ENCODE results near the gene COG3. TPM values are rescaled to one million over a fixed set of nuclear protein-coding genes. Genes with fewer than 3 reads are reported as not detected.

The COG3 gene
- total and polyA plus RNA-seq, 2 donors (not counting 1 experiment from before 2014, with no cell fraction given), result 24.0 to 37.5 TPM

GRCh38 chr13:45451282-45451681, 13.5 kb upstream of the COG3 start:
- H3K9me3 ChIP-seq (ENCODE audit: control insufficient read depth, insufficient read depth, low read depth, low read length), result no peaks in the 10 kb centered on the region
- DNase-seq (ENCODE audit: low read depth in 2 of 2), result no peak

GRCh38 chr13:45454204-45454603, 10.5 kb upstream of the COG3 start:
- no peak overlapping the region for H3K27ac ChIP-seq (ENCODE audit: insufficient read depth, low read length)
- no peak overlapping the region for H2AFZ ChIP-seq (ENCODE audit: low read length)
- no peaks in the 10 kb centered on the region for H3K27me3 ChIP-seq (ENCODE audit: control insufficient read depth, insufficient read depth, low read length)
- no peaks in the 10 kb centered on the region for H3K79me2 ChIP-seq (ENCODE audit: control insufficient read depth, insufficient read depth, low read length)
- no peak for DNase-seq (ENCODE audit: low read depth in 2 of 2)
- H4K20me1 ChIP-seq (ENCODE audit: control insufficient read depth, extremely low read depth, insufficient read depth, low read length), result no peaks in the 10 kb centered on the region
- H3K9me3 ChIP-seq (ENCODE audit: control insufficient read depth, insufficient read depth, low read depth, low read length), result no peaks in the 10 kb centered on the region
- no peak overlapping the region for H3K9ac ChIP-seq (ENCODE audit: insufficient read depth, low read length)
- TF ChIP-seq CTCF (conservative IDR thresholded peaks at IDR 0.05 in 1 of 2, IDR thresholded peaks at IDR 0.05 in 1 of 2; ENCODE audit: low read depth in 1 of 2, low read length in 2 of 2), result no peak
- TF ChIP-seq EZH2 (IDR thresholded peaks at IDR 0.05; ENCODE audit: low read length, missing control alignments), result no peak
- H3K4me3 ChIP-seq (replicated peaks in 1 of 4; ENCODE audit: control extremely low read depth in 1 of 4, insufficient read depth in 1 of 4, low read depth in 3 of 4, low read length in 4 of 4), result no peak overlapping the region
- no peaks in the 10 kb centered on the region for H3K36me3 ChIP-seq (ENCODE audit: control insufficient read depth, insufficient read depth, low read length)
- H3K4me1 ChIP-seq (ENCODE audit: control insufficient read depth, extremely low read depth, insufficient read depth, low read length), result no peaks in the 10 kb centered on the region
- H3K4me2 ChIP-seq (ENCODE audit: extremely low read depth, insufficient read depth, low read length), result no peak overlapping the region

More at GRCh38 chr13:45451282-45451681, 13.5 kb upstream of the COG3 start:
- TF ChIP-seq CTCF (conservative IDR thresholded peaks at IDR 0.05 in 1 of 2, IDR thresholded peaks at IDR 0.05 in 1 of 2; ENCODE audit: low read depth in 1 of 2, low read length in 2 of 2), result no peak
- TF ChIP-seq EZH2 (IDR thresholded peaks at IDR 0.05; ENCODE audit: low read length, missing control alignments), result no peak
- H3K27me3 ChIP-seq (ENCODE audit: control insufficient read depth, insufficient read depth, low read length), result peaks cover 4% of the 10 kb centered on the region
- no peak overlapping the region for H3K9ac ChIP-seq (ENCODE audit: insufficient read depth, low read length)
- no peak overlapping the region for H3K27ac ChIP-seq (ENCODE audit: insufficient read depth, low read length)
- no peaks in the 10 kb centered on the region for H3K36me3 ChIP-seq (ENCODE audit: control insufficient read depth, insufficient read depth, low read length)
- no peaks in the 10 kb centered on the region for H3K4me1 ChIP-seq (ENCODE audit: control insufficient read depth, extremely low read depth, insufficient read depth, low read length)
- no peaks in the 10 kb centered on the region for H4K20me1 ChIP-seq (ENCODE audit: control insufficient read depth, extremely low read depth, insufficient read depth, low read length)
- no peak overlapping the region for H3K4me2 ChIP-seq (ENCODE audit: extremely low read depth, insufficient read depth, low read length)
- H2AFZ ChIP-seq (ENCODE audit: low read length), result no peak overlapping the region
- H3K79me2 ChIP-seq (ENCODE audit: control insufficient read depth, insufficient read depth, low read length), result no peaks in the 10 kb centered on the region
- H3K4me3 ChIP-seq (replicated peaks in 1 of 4; ENCODE audit: control extremely low read depth in 1 of 4, insufficient read depth in 1 of 4, low read depth in 3 of 4, low read length in 4 of 4), result no peak overlapping the region

GRCh38 chr13:45456196-45456972, 8.4 kb upstream of the COG3 start:
- H3K4me3 ChIP-seq (replicated peaks in 1 of 4; ENCODE audit: control extremely low read depth in 1 of 4, insufficient read depth in 1 of 4, low read depth in 3 of 4, low read length in 4 of 4), result no peak overlapping the region
- H3K27me3 ChIP-seq (ENCODE audit: control insufficient read depth, insufficient read depth, low read length), result no peaks in the 10 kb centered on the region
- no peaks in the 10 kb centered on the region for H4K20me1 ChIP-seq (ENCODE audit: control insufficient read depth, extremely low read depth, insufficient read depth, low read length)
- H3K4me2 ChIP-seq (ENCODE audit: extremely low read depth, insufficient read depth, low read length), result no peak overlapping the region
- H3K9me3 ChIP-seq (ENCODE audit: control insufficient read depth, insufficient read depth, low read depth, low read length), result no peaks in the 10 kb centered on the region
- H2AFZ ChIP-seq (ENCODE audit: low read length), result peak overlapping the region; percentile 28
- no peak for TF ChIP-seq EZH2 (IDR thresholded peaks at IDR 0.05; ENCODE audit: low read length, missing control alignments)
- TF ChIP-seq CTCF (conservative IDR thresholded peaks at IDR 0.05 in 1 of 2, IDR thresholded peaks at IDR 0.05 in 1 of 2; ENCODE audit: low read depth in 1 of 2, low read length in 2 of 2), result no peak
- H3K36me3 ChIP-seq (ENCODE audit: control insufficient read depth, insufficient read depth, low read length), result no peaks in the 10 kb centered on the region
- no peak overlapping the region for H3K27ac ChIP-seq (ENCODE audit: insufficient read depth, low read length)
- DNase-seq (ENCODE audit: low read depth in 2 of 2), result peak; percentile 33 to 64
- no peaks in the 10 kb centered on the region for H3K79me2 ChIP-seq (ENCODE audit: control insufficient read depth, insufficient read depth, low read length)
- H3K4me1 ChIP-seq (ENCODE audit: control insufficient read depth, extremely low read depth, insufficient read depth, low read length), result no peaks in the 10 kb centered on the region
- H3K9ac ChIP-seq (ENCODE audit: insufficient read depth, low read length), result no peak overlapping the region

Data from fibroblast of lung (primary cell).